Activated CD8-positive, alpha-beta memory T cell treated with anti-CD3 and anti-CD28 coated beads for 24 hours (primary cell): ENCODE results near the gene PLPP1.

Source experiments
- DNase-seq: peaks from one replicate; pipeline ENCODE4 v3.0.0-alpha.2; 2020

The PLPP1 gene

GRCh38 chr5:55392669-55393068 lies 142.1 kb downstream of the PLPP1 start:
- no peak for DNase-seq

DNA sequence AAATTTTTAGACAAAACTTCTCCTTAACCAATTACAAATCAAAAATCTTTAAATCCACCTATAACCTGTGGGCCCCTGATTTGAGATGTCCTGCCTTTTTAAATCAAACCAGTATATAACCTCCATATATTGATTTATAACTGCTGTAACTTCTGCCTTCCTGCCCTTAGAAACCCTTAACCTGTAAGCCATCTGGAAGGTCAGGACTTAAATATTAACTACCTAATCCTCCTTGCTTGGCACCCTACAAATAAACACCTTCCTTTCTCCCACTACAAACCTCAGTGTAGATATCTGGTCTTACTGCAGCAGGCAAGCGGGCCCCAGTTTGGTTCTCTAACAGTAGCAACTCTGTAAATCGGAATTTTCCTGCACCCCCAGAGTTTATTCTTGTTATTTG lies 143.1 kb downstream of the PLPP1 start:
- no peak for DNase-seq

GRCh38 chr5:55387865-55388264 lies 146.9 kb downstream of the PLPP1 start:
- DNase-seq, result no peak

DNA sequence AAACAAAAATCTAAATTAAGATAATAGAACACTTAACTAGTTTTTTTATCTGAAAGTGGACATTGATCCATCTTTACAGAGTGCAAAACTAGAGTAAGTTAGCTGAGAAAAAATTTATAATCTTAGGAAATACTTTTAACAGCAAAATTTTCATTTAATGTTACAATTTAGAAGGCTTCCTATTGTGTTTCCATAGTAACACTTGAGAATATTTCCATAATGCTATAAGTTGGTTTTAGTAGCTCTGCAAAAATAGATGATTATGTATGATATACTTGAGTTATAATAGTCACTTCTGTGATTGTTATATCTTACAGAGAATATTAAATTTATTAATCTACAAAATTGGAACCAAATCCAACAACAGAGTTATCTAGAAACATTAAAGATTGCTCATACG lies 148.4 kb downstream of the PLPP1 start:
- no peak for DNase-seq

DNA sequence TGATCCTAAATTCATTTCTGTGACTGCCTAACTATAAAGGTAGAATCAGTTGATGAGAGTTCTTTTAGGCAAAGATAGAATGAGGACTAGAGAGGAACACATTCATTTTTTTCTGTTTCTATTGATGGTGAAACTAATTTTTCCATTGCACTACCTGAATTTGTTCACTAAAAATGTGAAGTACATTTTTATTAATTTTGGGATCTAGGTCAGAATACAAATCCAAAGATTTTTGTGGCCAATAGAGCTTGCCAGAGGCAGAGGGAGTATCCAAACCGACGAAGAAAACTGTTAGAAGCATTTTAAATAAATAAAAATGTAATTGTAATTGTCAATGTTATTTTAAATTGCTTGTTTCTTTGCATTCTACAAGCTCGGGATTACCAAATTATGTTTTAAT lies 148.9 kb downstream of the PLPP1 start:
- no peak for DNase-seq

DNA sequence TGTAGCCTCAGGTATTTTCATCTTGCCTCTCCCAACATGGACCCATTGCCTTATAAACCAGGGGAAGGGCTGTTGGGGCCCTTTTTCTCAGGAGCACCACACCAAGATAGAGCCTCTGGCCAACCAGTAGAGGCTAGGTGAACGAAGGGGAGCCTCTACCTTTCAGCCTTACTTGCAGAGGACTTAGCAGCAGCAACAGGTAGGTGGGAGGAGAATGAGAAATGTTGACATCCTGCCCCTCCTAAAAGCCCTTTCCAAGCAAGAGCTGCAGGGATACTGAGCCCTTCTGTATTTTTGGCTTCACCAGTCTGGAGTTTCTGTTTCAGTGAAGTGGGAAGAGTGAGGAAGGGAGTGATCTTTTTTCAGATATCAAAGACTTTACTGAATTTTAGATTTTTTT lies 149.5 kb downstream of the PLPP1 start:
- no peak for DNase-seq

DNA sequence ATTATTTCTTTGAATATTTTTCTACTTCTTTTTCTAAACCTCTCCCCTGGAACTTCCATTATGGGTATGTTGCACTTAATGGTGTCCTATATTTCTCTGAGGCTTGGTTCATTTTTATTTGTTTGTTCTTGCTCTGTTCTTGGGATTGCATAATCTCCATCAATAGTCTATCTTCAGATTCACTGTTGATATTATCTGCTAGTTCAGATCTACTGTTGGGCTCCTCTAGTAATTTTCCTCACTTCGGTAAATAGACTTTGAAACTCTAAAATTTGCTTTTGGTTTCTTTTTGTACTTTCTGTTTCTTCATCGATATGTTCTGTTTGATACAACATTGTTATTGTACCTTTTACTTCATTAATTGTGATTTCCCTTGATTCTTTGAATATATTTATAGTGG lies 150.7 kb downstream of the PLPP1 start:
- DNase-seq, result no peak

DNA sequence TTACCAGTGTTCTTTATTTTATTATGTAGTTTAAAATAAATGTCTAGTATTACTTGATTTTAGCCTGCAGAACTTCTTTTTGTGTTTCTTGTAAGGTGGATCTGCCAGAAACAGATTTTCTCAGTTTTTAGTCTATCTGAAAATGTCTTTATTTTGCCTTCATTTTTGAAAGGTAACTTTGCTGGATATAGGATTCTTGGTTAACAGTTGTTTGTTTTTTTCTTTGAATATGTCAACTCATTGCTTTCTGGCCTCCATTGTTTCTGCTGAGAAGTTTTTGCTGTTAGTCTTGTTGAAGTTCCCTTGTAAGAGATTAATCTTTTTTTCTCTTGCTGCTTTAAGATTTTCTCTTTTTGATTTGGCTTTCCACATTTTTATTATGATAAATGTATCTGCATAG lies 151.5 kb downstream of the PLPP1 start:
- DNase-seq, result no peak

DNA sequence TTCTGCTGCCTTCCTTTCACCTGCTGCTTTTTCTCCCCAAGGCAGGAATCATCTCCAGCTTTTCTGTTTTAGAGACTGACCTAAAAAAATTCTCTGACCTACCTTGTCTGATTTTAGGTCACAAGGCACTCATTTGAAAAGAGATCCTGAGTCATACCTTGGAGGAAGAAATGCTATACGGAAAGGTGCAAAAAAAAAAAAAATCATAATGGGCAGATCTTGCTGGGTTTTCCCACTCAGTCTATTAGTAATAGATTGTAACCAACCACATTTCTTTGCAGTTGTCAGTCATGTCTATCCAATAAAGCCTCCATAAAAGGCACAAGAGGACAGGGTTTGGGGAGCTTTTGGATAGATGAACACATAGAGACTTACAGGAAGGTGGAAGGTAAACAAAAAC lies 157.0 kb downstream of the PLPP1 start:
- DNase-seq, result no peak
